Measurements from ENCODE around the gene BID. TPM values are rescaled to one million over a fixed set of nuclear protein-coding genes. Genes with fewer than 3 reads are reported as not detected.
"Not testable (repeated sequence)": the region's sequence is repeated elsewhere in the genome, so short reads cannot be mapped to it uniquely, and the experiment has no call there.

Gene BID
- polyA plus RNA-seq, 12 donors = 13.4 to 23.6 (median 19.5) TPM; not detected in 1

DNA sequence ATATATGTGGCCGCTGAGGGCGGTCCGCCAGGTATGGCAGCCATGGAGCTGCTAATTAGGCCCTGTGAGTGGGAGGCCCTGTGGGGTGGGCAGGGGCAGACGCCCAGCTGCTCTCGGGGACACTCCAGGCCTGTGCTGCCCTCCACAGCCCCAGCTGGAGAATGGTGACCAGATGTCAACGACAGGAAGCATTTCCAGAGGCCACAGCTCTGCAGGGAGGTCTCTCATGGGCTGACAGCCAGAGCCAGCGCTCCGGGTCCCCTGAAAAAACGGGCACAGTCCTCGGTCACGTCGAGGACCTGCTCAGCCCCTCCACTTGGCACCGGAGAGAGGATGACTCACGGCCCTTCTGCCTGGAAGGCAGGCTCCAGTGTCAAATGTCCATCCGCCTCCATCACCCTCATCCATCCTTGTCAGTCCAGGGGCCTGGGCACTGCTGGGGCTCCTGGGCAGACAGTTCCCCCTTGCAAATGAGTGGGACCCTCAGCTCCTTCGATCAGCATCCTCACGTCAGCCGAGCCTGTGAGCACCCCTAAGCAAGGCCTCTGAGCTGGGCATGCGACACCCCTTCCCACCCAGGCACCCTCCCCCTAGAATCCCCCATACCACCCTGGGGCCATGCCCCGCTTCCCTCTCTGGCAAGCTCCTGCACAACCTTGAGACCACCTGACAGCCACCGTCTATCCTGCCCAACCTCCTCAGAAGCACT is 1.9 kb downstream of the BID start:
- no peak for DNase-seq

DNA sequence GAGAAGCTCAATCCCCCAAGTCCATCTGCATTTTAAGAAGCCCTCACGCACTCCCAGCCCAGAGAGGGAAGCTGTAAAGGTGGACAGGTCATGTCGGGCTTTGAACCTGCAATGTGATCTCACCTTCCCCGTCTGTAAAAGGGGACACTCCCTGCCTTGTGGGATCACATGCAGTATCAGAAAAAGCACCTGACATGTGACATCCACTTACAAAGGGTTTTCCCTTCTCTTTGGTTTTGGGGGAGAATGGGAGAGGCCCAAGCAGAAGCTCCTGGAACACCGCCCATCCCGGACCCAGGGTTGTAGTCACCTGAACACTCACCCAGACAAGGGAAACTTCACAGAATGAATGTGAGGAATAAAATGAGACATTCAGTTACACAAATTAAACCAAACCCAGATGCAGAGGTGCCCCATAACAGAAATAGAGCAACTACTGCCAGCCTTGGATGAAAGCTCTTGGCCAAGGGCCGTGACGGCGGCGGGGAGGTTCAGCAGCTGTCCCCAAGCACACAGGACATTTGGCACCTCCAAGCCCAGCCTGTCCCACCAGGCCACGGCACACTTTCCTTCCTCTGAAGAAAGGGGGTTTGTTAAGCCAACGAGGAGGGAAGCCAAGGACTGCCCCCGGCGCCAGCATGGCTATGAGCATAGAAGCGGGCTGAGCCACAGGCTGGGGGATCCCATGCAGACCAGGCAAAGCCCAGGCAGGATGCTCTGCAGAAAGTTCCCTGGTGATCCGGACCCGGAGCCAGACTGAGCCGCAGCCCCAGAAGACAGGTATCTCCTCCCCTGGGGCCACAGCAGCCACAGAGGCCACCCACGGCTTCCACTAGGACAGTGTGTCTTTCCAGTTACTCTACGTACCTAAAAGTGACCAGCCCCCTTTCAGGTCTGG is 3.8 kb downstream of the BID start:
- no peak for DNase-seq

GRCh38 chr22:17769716-17770082 is 4.6 kb downstream of the BID start:
- no peak for DNase-seq

GRCh38 chr22:17769013-17769715 is 5.1 kb downstream of the BID start:
- DNase-seq = no peak

DNA sequence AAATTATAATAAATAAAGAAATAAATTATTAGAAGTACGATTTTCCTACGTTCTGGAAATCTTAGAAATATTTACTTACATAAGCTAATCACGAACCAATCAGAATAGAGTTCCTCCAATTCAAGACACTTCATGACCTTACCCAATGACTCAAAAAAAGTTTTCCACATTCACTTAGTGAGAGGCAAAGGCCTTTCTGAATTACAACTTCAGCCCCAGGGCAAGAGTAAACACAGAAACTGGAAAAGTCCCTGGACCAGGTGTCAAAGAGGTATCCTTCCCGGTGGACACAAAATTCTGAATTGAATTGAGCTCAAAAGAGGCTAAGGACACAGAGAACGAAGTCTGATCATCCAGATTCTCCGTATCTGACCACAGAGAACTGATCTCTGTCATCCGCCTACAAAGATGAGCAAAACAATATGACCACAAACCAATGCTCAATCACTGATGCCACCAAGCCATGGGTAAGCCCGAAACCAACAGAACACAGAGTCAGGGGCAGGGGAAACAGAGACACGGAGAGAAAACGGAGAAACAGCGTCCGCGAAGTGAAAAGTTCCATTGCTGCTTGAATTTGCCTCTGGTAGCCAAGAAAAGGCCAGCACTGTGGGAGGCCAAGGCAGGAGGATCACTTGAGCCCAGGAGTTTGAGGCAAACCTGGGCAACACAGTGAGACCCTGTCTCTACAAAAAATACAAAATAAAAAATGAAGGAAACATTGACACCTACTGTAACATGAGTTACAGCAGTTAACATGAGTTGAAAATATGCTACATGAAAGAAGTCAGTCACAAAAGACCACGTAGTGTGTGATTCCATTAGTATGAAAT is 6.8 kb downstream of the BID start:
- DNase-seq = no peak

GRCh38 chr22:17764852-17765251 is 9.4 kb downstream of the BID start:
- DNase-seq = not testable (repeated sequence)

DNA sequence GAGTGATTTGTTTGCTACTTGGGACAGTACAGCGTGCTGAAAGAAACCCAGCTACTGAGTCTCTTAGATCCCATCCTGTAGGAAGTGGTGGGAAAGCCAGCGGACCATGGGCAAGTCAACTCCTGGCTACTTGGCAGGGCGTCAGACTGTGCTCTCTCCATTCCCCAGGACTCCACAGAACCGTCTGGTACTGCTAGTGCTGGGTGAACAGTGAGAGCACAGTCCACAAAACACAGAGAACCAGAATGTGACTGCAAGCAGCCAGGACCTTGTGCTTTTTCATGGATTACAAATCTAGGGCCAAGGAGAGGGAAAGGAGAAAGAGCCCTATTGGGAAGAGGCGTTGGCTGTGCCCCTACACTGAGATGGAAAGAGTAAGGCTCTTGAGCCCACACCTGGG is 10.2 kb downstream of the BID start:
- DNase-seq = no peak

- DNase-seq = not testable (repeated sequence)
These were observed 10.8 kb downstream of the BID start for GRCh38 chr22:17763442-17763841.

- no peak for DNase-seq
These were observed 13.2 kb downstream of the BID start for GRCh38 chr22:17761138-17761488.

GRCh38 chr22:17754233-17754925 is 19.9 kb downstream of the BID start:
- no peak for DNase-seq

DNA sequence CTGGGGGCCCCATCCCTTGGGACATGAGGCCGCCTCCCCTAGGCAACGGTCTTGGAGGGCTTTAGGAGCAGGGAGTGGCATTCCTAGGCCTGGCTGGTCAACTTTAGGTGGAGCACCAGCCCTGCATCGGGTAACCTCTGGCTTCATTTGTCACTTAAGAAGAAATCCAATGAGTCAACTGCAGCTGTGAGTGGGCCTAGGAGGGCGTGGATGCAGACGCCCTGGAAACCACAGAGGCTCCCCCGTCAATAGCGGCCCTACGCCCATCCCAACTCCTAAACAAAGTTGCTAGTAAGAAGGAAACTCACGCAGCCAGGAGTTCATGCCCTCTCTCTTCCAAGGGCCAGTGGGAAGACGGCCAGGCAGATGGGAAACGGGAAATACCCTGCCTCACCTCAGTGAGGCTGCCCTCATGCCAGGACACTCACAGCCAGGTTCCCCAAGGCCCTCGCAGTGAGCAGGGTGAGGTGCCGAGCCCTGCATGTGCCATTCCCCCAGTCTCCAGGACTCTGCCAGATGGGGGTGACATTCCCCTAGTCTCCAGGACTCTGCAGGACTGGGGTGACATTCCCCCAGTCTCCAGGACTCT is 20.8 kb downstream of the BID start:
- DNase-seq = no peak

DNA sequence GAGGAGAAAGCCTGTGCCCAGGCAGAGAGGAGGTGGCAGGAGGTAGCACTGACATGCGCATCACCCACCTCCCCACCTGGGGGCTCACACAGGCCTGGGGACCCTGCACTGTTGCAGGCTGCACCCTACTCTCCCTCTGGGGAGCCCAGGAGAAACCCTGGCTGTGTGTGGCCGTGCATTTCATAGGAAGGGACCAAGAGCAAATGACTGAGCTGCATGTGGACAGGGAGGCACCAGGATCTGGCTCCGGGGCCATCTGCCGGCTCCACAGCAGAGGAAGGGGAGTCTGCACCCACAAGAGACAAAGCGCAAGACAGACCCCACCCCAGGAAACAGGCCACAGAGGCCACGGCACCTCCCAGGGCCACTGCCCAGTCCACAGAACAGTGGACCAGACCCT is 22.7 kb downstream of the BID start:
- no peak for DNase-seq

DNA sequence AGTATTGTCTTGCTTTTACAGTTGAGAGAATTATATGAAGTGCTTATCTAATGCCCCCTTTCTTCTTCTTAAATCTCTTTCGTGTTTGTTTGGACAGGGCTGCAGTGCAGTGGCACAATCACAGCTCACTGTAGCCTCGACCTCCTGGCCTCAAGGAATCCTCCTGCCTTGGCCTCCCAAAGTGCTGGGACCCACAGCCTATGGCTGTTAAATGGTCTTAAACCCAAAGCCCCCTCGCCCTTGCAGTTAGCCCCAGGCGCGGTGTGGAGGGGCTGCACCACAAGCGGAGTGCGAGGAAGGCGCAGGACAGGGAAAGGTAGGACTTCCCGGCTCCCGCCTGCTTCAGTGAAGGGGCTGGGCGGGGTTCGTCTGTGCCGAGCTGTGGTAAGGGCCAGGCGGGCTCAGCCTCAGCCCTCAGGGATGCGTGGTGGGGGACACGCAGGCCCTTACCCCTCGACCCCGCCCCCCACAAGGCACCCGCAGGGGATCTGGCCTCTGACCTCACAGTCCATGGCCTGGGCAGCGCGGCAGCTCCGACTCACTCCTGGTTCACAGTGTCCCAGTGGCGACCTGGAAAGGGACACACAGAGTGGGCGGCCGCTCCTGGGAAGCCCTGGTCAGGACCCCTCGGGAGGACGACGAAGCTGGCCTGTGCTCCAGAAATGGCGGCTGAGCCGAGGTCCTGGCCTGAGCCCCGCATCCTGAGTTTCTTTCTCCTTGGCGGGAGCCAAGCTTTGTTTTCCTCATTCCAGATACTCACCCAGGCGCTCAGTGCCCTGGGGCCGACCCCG is 24.5 kb downstream of the BID start:
- no peak for DNase-seq

DNA sequence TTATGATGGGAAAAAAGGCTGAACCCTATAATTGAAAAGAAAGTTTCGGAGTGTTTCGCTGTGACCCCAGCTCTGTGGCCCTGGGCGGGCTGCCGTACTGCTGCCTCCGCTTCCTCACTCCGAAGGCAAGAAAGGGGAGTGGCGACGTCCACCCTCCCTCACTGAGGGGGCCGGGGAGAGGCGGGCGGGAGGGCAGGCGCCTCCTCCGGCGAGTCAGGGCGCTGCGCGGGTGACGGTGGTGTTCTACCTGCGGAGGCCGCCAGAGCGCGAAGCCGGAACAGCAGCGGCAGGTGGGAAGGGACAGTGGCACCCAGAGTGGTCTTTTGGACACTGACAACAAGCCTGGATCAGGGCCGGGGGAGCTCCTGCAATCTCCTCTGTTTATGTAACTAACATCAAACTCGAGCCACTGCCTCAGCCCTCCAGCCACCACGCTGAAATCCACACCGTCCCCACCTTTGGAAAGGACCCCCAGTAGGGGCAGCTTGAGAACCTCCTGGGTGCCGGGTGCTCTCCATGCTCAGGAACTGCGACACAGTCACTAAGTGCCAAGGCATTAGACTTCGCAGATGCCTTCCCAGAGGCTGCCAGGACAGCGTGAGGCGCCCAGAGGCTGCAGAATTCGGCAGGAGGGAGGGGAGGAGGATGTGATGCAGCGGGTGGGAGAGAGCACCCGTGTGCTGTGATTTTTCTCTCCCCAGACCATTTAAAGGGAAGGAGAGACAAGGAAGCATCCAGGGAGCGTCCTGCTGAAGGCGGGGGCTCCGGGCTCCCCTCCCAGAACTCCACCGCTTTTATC is 25.5 kb downstream of the BID start:
- DNase-seq = no peak

- no peak for DNase-seq
These were observed 27.4 kb downstream of the BID start for GRCh38 chr22:17746916-17747315.

DNA sequence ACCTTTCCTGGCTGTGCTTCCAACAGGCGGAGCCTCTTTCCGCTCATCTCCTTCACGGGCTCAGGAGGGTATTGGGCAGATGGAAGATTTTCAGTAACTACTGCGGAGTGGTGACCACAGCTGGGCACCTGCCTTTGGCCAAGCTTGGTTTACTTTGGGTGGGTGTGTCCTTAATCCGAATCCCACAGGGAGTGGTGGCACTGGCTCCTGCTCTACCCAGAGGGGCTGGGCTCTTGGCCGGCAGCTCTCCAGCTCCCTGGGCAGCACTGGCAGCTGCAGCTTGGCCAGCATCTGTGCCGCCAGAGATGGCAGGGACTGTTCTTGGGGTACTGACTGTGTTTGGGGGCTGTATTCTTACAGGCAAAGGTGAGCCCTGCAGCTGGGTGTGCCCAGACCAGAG is 29.8 kb downstream of the BID start:
- no peak for DNase-seq

- no peak for DNase-seq
These were observed 30.4 kb downstream of the BID start for GRCh38 chr22:17743661-17744411.

DNA sequence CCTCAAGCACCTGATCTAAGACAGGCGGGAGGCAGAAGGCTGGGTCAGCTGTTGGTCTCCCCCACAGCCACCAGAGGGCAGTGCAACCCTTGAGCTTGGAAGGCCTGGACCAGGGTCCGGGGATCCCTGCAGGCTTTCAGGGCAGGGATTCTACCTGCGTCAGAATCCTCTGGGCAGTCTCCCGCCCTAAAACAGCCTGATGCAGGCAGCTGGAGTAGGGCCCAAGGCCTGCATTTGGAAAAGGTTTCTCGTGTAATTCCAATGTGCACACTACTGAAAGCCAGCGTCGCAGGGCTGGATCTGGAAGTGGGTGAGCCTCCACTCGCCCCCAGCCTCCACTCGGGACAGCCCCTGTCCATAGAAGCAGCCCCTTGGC is 31.8 kb downstream of the BID start:
- peak; percentile 53 for DNase-seq
